GM23338 (cell line): Measurements from ENCODE around the gene EXOC3. TPM values are rescaled to one million over a fixed set of nuclear protein-coding genes. Genes with fewer than 3 reads are reported as not detected.

Source experiments
- ATAC-seq: fragments of 200-7000 bp; cut with Tn5 transposase; 3 replicates; pipeline ENCODE4 v1.9.1; 2020
- DNase-seq: peaks from one replicate; pipeline ENCODE4 v3.0.0-alpha.2; 2015; ENCODE audit warnings: low spot score
- H2AFZ ChIP-seq: fragments of 200-600 bp; sonication (generic); 2 replicates; pipeline ENCODE4 v1.8.0; 2016; ENCODE audit warnings: antibody characterized with exemption, mild to moderate bottlenecking, moderate library complexity
- H3F3A ChIP-seq: fragments of 200-600 bp; sonication (generic); replicated peaks from 2 replicates; pipeline ENCODE4 v1.8.0; 2017; ENCODE audit warnings: antibody characterized with exemption, mixed run types, low read depth
- H3K27ac ChIP-seq: fragments of 200-600 bp; sonication (generic); 2 replicates; pipeline ENCODE4 v1.6.1; 2016; ENCODE audit warnings: low read depth
- H3K27me3 ChIP-seq: fragments of 200-600 bp; sonication (generic); 2 replicates; pipeline ENCODE4 v1.8.0; 2016; ENCODE audit warnings: mild to moderate bottlenecking, mixed run types, moderate library complexity; ENCODE audit not compliant: insufficient read depth
- H3K36me3 ChIP-seq: fragments of 200-600 bp; sonication (generic); 2 replicates; pipeline ENCODE4 v1.8.0; 2016; ENCODE audit warnings: mild to moderate bottlenecking; ENCODE audit not compliant: insufficient read depth
- H3K4me1 ChIP-seq: fragments of 200-600 bp; sonication (generic); 2 replicates; pipeline ENCODE4 v1.8.0; 2016; ENCODE audit warnings: mild to moderate bottlenecking, moderate library complexity; ENCODE audit not compliant: insufficient read depth
- H3K4me2 ChIP-seq: fragments of 200-600 bp; sonication (generic); 2 replicates; pipeline ENCODE4 v1.7.1; 2017; ENCODE audit warnings: mixed run types
- H3K4me3 ChIP-seq: fragments of 200-600 bp; sonication (generic); 2 replicates; pipeline ENCODE4 v1.6.1; 2016; ENCODE audit warnings: mixed run types
- H3K79me2 ChIP-seq: fragments of 200-600 bp; sonication (generic); replicated peaks from 2 replicates; pipeline ENCODE4 v1.8.0; 2017; ENCODE audit warnings: mild to moderate bottlenecking; ENCODE audit not compliant: insufficient read depth
- H3K9me2 ChIP-seq: fragments of 200-600 bp; sonication (generic); 2 replicates; pipeline ENCODE4 v1.8.0; 2017; ENCODE audit not compliant: insufficient read depth
- H4K20me1 ChIP-seq: fragments of 200-600 bp; sonication (generic); replicated peaks from 2 replicates; pipeline ENCODE4 v1.8.0; 2017; ENCODE audit warnings: mild to moderate bottlenecking; ENCODE audit not compliant: insufficient read depth
- H3K27ac Mint-ChIP-seq: 2 replicates; pipeline ENCODE4 v1.8.0; 2020; ENCODE audit warnings: inconsistent platforms, mild to moderate bottlenecking, moderate library complexity, mixed read lengths
- H3K27me3 Mint-ChIP-seq: 3 replicates; pipeline ENCODE4 v1.8.0; 2022; ENCODE audit warnings: low read depth, mild to moderate bottlenecking, moderate library complexity, mixed read lengths, inconsistent platforms; ENCODE audit not compliant: insufficient read depth, poor library complexity
- H3K36me3 Mint-ChIP-seq: 3 replicates; pipeline ENCODE4 v1.8.0; 2021; ENCODE audit warnings: low read depth, mild to moderate bottlenecking, inconsistent platforms, moderate library complexity, mixed read lengths
- H3K4me1 Mint-ChIP-seq: 3 replicates; pipeline ENCODE4 v1.8.0; 2020; ENCODE audit warnings: mild to moderate bottlenecking, inconsistent platforms, mixed read lengths
- H3K4me3 Mint-ChIP-seq: 3 replicates; pipeline ENCODE4 v1.8.0; 2021; ENCODE audit warnings: moderate library complexity, mild to moderate bottlenecking, inconsistent platforms, mixed read lengths
- H3K9me3 Mint-ChIP-seq: 3 replicates; pipeline ENCODE4 v1.8.0; 2020; ENCODE audit warnings: moderate library complexity, mild to moderate bottlenecking, inconsistent platforms, mixed read lengths
- EZH2 ChIP-seq: fragments of 200-600 bp; sonication (generic); IDR thresholded peaks from one replicate; pipeline ENCODE4 v1.8.0; 2017; ENCODE audit warnings: antibody characterized with exemption, mild to moderate bottlenecking, low read depth; ENCODE audit not compliant: unreplicated experiment
- NANOG ChIP-seq: IDR thresholded peaks from 2 replicates; pipeline ENCODE4 v1.6.1; 2016; ENCODE audit warnings: antibody characterized with exemption, borderline replicate concordance
- REST ChIP-seq: IDR thresholded peaks from one replicate; pipeline ENCODE4 v1.6.1; 2018; ENCODE audit warnings: antibody characterized with exemption; ENCODE audit not compliant: unreplicated experiment
- ZNF114 ChIP-seq: fragments of 250-450 bp; sonication (Bioruptor Pico); IDR thresholded peaks from 2 replicates; pipeline ENCODE4 v1.5.0; 2020; ENCODE audit warnings: mild to moderate bottlenecking, moderate library complexity
- polyA plus RNA-seq: library from polyadenylated mRNA; unstranded; fragments of >200 nt; fragmentation: Nextera tagmentation; extraction: Ambion mirVana; gene quantifications from 2 replicates; pipeline ENCODE4 v1.2.1, GENCODE V29; 2016
- total RNA-seq: library from RNA; depleted of rRNA; stranded (reverse); fragments of >200 nt; shearing (Covaris generic); gene quantifications from 2 replicates; pipeline ENCODE4 v1.2.3, GENCODE V29; 2014
- TF ChIP-seq, protein P1 (sequence below), 2 experiments: fragments of 200-600 bp in 1 of 2; sonication (generic) in 1 of 2; conservative IDR thresholded peaks; 2 replicates each; pipeline versions ENCODE4 v1.5.1 to v1.6.1; 2016 to 2017; ENCODE audit warnings: antibody characterized with exemption in 2 of 2, low read depth in 2 of 2, mild to moderate bottlenecking in 2 of 2, moderate library complexity in 1 of 2
- TF ChIP-seq, protein P2 (sequence below): fragments of 250-450 bp; sonication (Bioruptor Pico); IDR thresholded peaks from 2 replicates; pipeline ENCODE4 v1.5.0; 2020; ENCODE audit warnings: mild to moderate bottlenecking, moderate library complexity

Gene EXOC3
- total and polyA plus RNA-seq, 2 experiments from 2014 or later, result 13.4 to 31.6 TPM

- Histone ChIP-seq H3F3A (peaks cover 6% of the 10 kb centered on the region; the same call in 1 of the 2 replicates), H3K4me2 (no peak overlapping the region), H3K9me2 (no peaks in the 10 kb centered on the region), H3K4me1 (peaks cover 2% of the 10 kb centered on the region; the same call in 1 of the 2 replicates), H3K36me3 (no peaks in the 10 kb centered on the region), H3K27ac (no peak overlapping the region), H2AFZ (no peak overlapping the region; the same call in 1 of the 2 replicates), H3K27me3 (no peaks in the 10 kb centered on the region), H3K4me3 (no peak overlapping the region), H3K79me2 (no peaks in the 10 kb centered on the region), H4K20me1 (no peaks in the 10 kb centered on the region)
- H3K36me3 Mint-ChIP-seq, result no peaks in the 10 kb centered on the region; the same call in 2 of the 3 replicates
- peaks cover 18% of the 10 kb centered on the region for H3K27me3 Mint-ChIP-seq
- H3K27ac Mint-ChIP-seq, result no peak overlapping the region
- DNase-seq (no peak), ATAC-seq (no peak)
- peaks cover 2% of the 10 kb centered on the region; the same call in 1 of the 3 replicates for H3K9me3 Mint-ChIP-seq
- TF ChIP-seq, protein P1, sequence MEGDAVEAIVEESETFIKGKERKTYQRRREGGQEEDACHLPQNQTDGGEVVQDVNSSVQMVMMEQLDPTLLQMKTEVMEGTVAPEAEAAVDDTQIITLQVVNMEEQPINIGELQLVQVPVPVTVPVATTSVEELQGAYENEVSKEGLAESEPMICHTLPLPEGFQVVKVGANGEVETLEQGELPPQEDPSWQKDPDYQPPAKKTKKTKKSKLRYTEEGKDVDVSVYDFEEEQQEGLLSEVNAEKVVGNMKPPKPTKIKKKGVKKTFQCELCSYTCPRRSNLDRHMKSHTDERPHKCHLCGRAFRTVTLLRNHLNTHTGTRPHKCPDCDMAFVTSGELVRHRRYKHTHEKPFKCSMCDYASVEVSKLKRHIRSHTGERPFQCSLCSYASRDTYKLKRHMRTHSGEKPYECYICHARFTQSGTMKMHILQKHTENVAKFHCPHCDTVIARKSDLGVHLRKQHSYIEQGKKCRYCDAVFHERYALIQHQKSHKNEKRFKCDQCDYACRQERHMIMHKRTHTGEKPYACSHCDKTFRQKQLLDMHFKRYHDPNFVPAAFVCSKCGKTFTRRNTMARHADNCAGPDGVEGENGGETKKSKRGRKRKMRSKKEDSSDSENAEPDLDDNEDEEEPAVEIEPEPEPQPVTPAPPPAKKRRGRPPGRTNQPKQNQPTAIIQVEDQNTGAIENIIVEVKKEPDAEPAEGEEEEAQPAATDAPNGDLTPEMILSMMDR (conservative IDR thresholded peaks at IDR 0.05; ENCODE audit: low read depth in 2 of 2), result no peak
- TF ChIP-seq ZNF114 (CRISPR knock-in tag) (no peak), REST (no peak), EZH2 (no peak), NANOG (no peak)
- TF ChIP-seq, protein P2, sequence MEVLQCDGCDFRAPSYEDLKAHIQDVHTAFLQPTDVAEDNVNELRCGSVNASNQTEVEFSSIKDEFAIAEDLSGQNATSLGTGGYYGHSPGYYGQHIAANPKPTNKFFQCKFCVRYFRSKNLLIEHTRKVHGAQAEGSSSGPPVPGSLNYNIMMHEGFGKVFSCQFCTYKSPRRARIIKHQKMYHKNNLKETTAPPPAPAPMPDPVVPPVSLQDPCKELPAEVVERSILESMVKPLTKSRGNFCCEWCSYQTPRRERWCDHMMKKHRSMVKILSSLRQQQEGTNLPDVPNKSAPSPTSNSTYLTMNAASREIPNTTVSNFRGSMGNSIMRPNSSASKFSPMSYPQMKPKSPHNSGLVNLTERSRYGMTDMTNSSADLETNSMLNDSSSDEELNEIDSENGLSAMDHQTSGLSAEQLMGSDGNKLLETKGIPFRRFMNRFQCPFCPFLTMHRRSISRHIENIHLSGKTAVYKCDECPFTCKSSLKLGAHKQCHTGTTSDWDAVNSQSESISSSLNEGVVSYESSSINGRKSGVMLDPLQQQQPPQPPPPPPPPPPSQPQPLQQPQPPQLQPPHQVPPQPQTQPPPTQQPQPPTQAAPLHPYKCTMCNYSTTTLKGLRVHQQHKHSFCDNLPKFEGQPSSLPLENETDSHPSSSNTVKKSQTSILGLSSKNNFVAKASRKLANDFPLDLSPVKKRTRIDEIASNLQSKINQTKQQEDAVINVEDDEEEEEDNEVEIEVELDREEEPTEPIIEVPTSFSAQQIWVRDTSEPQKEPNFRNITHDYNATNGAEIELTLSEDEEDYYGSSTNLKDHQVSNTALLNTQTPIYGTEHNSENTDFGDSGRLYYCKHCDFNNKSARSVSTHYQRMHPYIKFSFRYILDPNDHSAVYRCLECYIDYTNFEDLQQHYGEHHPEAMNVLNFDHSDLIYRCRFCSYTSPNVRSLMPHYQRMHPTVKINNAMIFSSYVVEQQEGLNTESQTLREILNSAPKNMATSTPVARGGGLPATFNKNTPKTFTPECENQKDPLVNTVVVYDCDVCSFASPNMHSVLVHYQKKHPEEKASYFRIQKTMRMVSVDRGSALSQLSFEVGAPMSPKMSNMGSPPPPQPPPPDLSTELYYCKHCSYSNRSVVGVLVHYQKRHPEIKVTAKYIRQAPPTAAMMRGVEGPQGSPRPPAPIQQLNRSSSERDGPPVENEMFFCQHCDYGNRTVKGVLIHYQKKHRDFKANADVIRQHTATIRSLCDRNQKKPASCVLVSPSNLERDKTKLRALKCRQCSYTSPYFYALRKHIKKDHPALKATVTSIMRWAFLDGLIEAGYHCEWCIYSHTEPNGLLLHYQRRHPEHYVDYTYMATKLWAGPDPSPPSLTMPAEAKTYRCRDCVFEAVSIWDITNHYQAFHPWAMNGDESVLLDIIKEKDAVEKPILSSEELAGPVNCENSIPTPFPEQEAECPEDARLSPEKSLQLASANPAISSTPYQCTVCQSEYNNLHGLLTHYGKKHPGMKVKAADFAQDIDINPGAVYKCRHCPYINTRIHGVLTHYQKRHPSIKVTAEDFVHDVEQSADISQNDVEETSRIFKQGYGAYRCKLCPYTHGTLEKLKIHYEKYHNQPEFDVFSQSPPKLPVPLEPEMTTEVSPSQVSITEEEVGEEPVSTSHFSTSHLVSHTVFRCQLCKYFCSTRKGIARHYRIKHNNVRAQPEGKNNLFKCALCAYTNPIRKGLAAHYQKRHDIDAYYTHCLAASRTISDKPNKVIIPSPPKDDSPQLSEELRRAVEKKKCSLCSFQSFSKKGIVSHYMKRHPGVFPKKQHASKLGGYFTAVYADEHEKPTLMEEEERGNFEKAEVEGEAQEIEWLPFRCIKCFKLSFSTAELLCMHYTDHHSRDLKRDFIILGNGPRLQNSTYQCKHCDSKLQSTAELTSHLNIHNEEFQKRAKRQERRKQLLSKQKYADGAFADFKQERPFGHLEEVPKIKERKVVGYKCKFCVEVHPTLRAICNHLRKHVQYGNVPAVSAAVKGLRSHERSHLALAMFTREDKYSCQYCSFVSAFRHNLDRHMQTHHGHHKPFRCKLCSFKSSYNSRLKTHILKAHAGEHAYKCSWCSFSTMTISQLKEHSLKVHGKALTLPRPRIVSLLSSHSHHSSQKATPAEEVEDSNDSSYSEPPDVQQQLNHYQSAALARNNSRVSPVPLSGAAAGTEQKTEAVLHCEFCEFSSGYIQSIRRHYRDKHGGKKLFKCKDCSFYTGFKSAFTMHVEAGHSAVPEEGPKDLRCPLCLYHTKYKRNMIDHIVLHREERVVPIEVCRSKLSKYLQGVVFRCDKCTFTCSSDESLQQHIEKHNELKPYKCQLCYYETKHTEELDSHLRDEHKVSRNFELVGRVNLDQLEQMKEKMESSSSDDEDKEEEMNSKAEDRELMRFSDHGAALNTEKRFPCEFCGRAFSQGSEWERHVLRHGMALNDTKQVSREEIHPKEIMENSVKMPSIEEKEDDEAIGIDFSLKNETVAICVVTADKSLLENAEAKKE, result no peak
- H3K4me1 Mint-ChIP-seq, result peaks cover 32% of the 10 kb centered on the region
- H3K4me3 Mint-ChIP-seq, result no peak overlapping the region
These were observed 47.6 kb upstream of the EXOC3 start for GRCh38 chr5:395156-395920.
